GM12865 (cell line): ENCODE results near the gene TRPC4AP.

Experiments
- DNase-seq: peaks from one replicate; pipeline ENCODE4 v3.0.0; 2010; ENCODE audit warnings: low read depth
- H3K4me3 ChIP-seq: 2 replicates; pipeline ENCODE4 v1.5.1; 2011; ENCODE audit warnings: mild to moderate bottlenecking, low read depth, low read length, control low read depth
- TF ChIP-seq, protein P1 (sequence below): IDR thresholded peaks from 2 replicates; pipeline ENCODE4 v1.5.1; 2011; ENCODE audit warnings: low read length, control low read depth, low read depth, inconsistent platforms; ENCODE audit not compliant: insufficient read depth; ENCODE audit errors: missing control alignments

The TRPC4AP gene

DNA sequence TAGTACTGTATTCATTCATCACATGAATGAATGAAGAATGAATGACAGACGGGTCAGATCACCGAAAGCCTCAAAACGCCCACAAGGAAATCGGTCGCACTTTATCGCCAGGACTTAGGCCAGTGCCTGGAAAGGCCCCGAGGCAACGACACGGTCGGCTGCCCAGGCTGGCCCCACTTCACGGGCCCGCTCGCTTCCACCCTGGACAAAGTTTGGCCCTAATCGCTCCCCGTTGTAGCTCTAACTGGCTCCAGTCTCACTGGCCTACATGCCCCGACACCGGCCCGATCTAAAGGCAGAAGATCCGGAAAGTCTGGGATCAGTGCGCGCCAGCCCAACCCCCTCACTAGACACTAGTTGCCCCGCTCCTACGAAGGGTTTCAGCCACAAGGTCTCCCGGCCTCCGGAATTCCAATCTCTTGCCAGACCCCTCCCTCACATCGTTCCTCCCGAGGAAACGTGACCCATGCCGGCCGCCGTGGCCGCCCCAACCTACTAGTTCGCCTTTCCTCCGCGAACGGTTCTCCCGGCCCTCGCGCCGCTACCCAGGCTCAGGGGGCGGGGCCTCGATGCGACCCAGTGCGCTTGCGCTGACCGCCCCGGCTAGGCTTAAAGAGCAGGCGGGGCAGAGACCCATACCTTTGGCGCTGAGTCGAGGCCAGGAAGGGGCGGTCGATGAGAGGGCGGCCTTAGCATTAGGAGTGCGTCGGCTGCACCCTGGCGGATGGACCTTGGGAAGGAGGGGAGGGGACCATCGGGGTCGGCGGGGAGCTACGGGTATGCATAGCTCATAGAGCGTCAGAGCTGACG lies 137.2 kb downstream of the TRPC4AP start, which contains the start of the genes GSS and MYH7B:
Gene GSS (minus strand): TSS at position 576 of the 810 bp plus-strand sequence. CDS start 3,954 bp downstream, outside the sequence.
Gene MYH7B (plus strand): TSS at position 638 of the 810 bp plus-strand sequence. CDS start 22,138 bp downstream, outside the sequence.
- TF ChIP-seq, protein P1, sequence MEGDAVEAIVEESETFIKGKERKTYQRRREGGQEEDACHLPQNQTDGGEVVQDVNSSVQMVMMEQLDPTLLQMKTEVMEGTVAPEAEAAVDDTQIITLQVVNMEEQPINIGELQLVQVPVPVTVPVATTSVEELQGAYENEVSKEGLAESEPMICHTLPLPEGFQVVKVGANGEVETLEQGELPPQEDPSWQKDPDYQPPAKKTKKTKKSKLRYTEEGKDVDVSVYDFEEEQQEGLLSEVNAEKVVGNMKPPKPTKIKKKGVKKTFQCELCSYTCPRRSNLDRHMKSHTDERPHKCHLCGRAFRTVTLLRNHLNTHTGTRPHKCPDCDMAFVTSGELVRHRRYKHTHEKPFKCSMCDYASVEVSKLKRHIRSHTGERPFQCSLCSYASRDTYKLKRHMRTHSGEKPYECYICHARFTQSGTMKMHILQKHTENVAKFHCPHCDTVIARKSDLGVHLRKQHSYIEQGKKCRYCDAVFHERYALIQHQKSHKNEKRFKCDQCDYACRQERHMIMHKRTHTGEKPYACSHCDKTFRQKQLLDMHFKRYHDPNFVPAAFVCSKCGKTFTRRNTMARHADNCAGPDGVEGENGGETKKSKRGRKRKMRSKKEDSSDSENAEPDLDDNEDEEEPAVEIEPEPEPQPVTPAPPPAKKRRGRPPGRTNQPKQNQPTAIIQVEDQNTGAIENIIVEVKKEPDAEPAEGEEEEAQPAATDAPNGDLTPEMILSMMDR, result peak; percentile 47
- peak within 1 kb of the TSS; percentile 96 for H3K4me3 ChIP-seq
- DNase-seq, result peak; percentile 96

DNA sequence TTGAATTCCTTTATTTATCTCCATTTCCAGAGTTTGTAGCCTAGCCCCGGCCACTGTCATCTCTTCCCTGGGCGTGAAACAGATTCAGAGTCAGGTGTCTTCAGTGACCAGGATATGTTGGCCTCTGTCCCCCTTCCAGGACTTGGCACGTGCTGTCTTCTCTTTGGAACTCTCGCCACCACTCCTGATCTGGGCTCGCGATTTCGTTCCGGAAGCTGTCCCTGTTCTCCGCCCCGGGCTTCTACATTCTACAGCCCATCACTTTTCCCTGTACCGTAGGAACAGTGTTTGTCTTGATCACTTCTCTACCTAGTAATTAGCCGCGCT lies 137.7 kb downstream of the TRPC4AP start:
- TF ChIP-seq, protein P1, result no peak
- DNase-seq, result no peak
- peak overlapping the region; percentile 96 for H3K4me3 ChIP-seq

DNA sequence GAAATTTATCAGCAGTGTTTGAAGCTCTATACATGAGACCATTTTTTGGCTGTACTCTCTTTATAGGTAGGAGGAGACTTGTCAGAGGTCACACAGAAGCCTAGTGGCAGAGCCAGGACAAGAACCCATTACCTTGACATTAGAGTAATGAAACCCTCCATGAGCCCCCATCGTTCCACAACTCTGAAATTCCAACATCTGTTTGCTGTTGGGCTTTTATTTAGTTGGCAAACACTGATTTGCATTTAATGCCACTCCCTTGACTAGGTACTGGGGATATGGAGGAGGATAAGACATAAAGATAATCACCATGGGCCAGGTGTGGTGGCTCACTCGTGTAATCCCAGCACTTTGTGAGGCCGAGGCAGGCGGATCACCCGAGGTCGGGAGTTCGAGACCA lies 138.6 kb downstream of the TRPC4AP start:
- no peak overlapping the region for H3K4me3 ChIP-seq
- TF ChIP-seq, protein P1, result no peak
- DNase-seq, result no peak

DNA sequence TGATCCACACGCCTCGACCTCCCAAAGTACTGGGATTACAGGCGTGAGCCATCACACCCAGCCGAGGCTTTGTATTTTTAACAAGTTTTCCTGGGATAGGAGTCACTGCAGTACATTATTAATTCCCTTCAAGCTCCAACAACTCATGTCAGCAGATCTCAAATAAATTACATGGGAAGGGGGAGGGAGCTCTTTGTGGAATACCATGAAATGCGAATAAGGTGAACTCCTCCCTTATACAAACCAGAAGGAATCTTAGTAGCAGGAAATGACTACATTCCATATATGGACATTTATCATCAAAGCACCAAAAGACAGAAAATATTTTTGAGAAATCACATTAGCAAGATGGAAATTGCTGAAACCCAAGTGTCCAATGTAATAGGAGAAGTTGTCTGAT lies 139.9 kb downstream of the TRPC4AP start:
- H3K4me3 ChIP-seq, result no peak overlapping the region
- TF ChIP-seq, protein P1, result no peak
- no peak for DNase-seq
